ENCODE results near the gene ADGRA1. TPM values are rescaled to one million over a fixed set of nuclear protein-coding genes. Genes with fewer than 3 reads are reported as not detected.

The ADGRA1 gene
- total RNA-seq, 4 donors from 2014 or later = not detected

DNA sequence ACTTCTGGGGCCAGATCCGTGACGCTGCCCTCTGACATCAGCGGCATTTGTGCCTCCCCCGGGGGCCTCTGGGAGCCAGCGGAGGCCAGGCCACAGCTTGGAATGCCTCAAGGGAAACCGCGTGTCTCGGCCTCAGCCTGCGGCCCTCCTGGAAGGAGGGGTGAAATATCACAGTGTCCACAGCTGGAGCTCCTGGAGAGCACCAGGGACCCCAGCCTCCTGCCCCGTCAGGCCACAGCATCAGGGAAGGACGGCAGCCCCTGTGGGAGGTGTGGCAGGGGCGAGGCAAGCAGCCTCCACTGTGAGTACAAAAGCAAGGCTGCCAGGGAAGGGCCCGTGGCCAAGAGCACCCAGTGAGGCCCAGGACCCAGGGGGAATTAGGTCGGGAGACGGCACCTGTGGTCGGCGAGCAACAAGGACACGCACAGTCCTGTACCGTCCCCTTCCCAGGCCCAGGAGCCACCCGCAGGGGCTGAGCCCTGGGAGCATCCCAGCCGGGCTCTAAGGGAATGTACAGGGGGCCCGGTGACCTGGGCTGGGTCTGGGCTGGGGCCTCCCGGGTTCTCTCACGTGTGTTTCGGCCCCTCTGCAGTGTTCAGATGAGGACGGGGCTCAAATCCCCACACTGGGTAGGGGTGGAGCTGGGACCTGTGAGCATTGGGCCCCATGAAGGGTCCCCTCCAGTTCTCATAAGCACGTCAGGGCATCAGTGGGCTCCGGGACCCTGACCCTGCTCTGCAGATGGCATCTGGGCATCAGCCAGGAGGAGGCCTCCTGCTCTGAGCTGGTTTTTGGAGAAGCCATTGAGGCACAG is 53.6 kb downstream of the ADGRA1 start:
- TF ChIP-seq, protein P1, sequence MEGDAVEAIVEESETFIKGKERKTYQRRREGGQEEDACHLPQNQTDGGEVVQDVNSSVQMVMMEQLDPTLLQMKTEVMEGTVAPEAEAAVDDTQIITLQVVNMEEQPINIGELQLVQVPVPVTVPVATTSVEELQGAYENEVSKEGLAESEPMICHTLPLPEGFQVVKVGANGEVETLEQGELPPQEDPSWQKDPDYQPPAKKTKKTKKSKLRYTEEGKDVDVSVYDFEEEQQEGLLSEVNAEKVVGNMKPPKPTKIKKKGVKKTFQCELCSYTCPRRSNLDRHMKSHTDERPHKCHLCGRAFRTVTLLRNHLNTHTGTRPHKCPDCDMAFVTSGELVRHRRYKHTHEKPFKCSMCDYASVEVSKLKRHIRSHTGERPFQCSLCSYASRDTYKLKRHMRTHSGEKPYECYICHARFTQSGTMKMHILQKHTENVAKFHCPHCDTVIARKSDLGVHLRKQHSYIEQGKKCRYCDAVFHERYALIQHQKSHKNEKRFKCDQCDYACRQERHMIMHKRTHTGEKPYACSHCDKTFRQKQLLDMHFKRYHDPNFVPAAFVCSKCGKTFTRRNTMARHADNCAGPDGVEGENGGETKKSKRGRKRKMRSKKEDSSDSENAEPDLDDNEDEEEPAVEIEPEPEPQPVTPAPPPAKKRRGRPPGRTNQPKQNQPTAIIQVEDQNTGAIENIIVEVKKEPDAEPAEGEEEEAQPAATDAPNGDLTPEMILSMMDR (IDR thresholded peaks at IDR 0.05) = no peak
- TF ChIP-seq POLR2A (IDR thresholded peaks at IDR 0.05) = no peak
- Histone ChIP-seq H3K27ac (no peak overlapping the region), H3K4me3 (no peak overlapping the region), H3K4me1 (no peaks in the 10 kb centered on the region), H3K36me3 (no peaks in the 10 kb centered on the region), H3K9me3 (no peaks in the 10 kb centered on the region), H3K27me3 (no peaks in the 10 kb centered on the region)
- DNase-seq = peak in 2 of 3 donors; percentile 28 to 40

DNA sequence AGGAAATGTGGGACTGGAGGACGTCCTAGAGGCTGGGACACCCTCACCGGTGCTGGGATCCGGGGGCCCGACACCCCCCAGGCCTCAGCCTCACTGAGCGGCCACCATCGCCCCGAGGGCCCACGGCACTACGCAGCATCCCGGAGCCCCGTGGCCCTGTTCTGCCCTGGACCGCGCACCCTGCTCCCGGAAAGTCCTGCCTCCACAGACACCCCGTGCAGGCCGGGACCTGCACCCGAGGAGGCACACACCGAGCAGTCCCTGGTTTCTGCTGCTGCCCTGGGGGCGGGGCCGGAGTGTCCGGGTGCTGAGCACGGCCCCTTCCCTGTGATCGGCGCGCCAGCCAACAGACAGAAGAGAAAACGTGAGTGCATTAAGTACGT is 54.2 kb downstream of the ADGRA1 start:
- Histone ChIP-seq H3K27ac (no peak overlapping the region), H3K9me3 (no peaks in the 10 kb centered on the region), H3K36me3 (no peaks in the 10 kb centered on the region), H3K4me1 (no peaks in the 10 kb centered on the region), H3K4me3 (no peak overlapping the region), H3K27me3 (no peaks in the 10 kb centered on the region)
- TF ChIP-seq, protein P1 (IDR thresholded peaks at IDR 0.05) = no peak
- TF ChIP-seq POLR2A (IDR thresholded peaks at IDR 0.05) = no peak
- peak in 2 of 3 donors; percentile 15 to 40 for DNase-seq

DNA sequence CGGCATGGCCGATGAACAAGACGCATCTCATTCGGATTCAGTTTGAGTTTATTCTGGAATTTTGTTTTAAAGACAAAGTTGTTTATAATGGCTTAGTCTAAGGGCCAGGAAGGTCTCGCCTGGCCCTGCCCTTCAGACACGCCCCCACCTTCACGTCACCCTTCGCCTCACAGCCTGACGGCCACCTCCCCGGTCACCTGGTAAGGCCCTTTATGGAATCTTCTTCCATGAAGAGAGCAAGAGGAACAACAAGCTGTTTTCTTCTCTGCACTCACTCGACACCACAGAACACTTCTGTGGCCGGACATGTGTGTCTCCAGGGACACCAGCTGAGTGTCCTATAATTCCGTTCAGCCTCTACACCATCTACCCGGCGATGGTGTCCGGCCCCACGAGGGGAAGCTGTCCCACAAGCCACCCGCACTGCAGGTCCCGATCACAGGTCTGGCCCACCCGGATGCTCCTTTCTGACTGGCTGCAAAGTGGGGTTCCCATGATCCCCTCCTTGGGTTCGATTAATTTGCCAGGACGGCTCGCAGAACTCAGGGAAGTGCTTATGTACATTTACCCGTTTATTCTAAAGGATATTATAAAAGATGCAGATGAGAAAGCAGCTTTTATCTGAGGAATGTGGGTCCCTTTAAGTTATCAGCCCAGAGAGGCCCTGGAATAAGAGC is 54.9 kb downstream of the ADGRA1 start:
- Histone ChIP-seq H3K27ac (no peak overlapping the region), H3K4me3 (no peak overlapping the region), H3K4me1 (no peaks in the 10 kb centered on the region), H3K27me3 (no peaks in the 10 kb centered on the region), H3K9me3 (no peaks in the 10 kb centered on the region), H3K36me3 (no peaks in the 10 kb centered on the region)
- DNase-seq = peak in 2 of 3 donors; percentile 20 to 31
- no peak for TF ChIP-seq POLR2A (IDR thresholded peaks at IDR 0.05)
- TF ChIP-seq, protein P1 (IDR thresholded peaks at IDR 0.05) = no peak

DNA sequence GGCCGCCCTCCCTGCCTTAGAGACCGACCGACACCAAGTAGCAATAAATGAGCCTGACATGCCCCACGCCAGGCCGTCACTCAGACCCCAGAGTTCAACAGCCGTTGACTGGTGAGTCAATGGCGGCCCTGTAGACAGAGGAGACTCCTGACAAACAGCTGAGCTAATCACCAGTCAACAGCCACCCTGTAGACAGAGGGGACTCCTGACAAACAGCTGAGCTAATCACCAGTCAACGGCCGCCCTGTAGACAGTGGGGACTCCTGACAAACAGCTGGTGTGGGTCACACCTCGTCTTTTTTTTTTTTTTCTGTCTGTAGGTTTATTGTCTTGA is 55.4 kb downstream of the ADGRA1 start:
- DNase-seq = peak in 2 of 3 donors; percentile 24 to 28
- TF ChIP-seq, protein P1 (IDR thresholded peaks at IDR 0.05) = no peak
- no peak for TF ChIP-seq POLR2A (IDR thresholded peaks at IDR 0.05)
- Histone ChIP-seq H3K27me3 (no peaks in the 10 kb centered on the region), H3K36me3 (no peaks in the 10 kb centered on the region), H3K4me1 (no peaks in the 10 kb centered on the region), H3K9me3 (no peaks in the 10 kb centered on the region), H3K4me3 (no peak overlapping the region), H3K27ac (no peak overlapping the region)

DNA sequence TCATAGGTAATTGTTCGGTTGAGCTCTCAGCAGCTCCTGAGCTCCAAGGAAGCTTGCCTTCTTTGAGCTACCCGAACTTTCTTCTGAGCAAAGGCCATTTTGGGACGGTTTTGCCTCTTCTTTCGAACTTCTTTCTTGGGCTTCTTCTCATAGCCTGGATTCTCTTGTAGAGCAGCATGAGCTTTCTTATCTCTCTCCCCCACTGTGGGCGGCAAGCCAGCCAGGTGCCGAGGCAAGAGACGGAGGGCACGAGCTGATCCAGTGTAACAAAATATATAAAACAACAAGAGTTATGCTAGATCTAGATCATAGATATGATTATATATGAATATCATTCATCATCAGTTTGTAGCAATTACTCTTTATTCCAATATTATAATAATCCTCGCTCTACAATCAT is 55.8 kb downstream of the ADGRA1 start:
- no peaks in the 10 kb centered on the region for H3K36me3 ChIP-seq
- no peak overlapping the region for H3K27ac ChIP-seq
- TF ChIP-seq POLR2A (IDR thresholded peaks at IDR 0.05) = no peak
- TF ChIP-seq, protein P1 (IDR thresholded peaks at IDR 0.05) = no peak
- H3K27me3 ChIP-seq = no peaks in the 10 kb centered on the region
- no peaks in the 10 kb centered on the region for H3K9me3 ChIP-seq
- peak in 2 of 3 donors; percentile 24 to 25 for DNase-seq
- no peaks in the 10 kb centered on the region for H3K4me1 ChIP-seq
- H3K4me3 ChIP-seq = no peak overlapping the region
